Left colon (tissue), 2 donors: ENCODE results near the gene PDE5A. TPM values are rescaled to one million over a fixed set of nuclear protein-coding genes. Genes with fewer than 3 reads are reported as not detected.

Source experiments
- ATAC-seq: fragments of 200-7000 bp; cut with Tn5 transposase; one replicate; pipeline ENCODE4 v1.9.1; 2020; ENCODE audit warnings: mild to moderate bottlenecking, moderate library complexity
- DNase-seq, 2 donors: peaks; one replicate each; pipeline ENCODE4 v3.0.0-alpha.2; 2020
- intact Hi-C, 2 donors: fragments of 100-400 bp; cut with DNase I in 1 of 2; cut with micrococcal nuclease in 1 of 2; formaldehyde crosslinking; loops; one replicate each; pipeline versions ENCODE4 v1.11.2 to v1.14.0; 2022; cut with DNase I, micrococcal nuclease
- total RNA-seq, 2 donors: library from RNA; stranded (reverse); fragmentation: NEBNext Ultra II Directional; extraction: Animal tissue kit (Norgen Biotek cat#: 25700); gene quantifications; one replicate each; pipeline ENCODE4 v1.2.1, GENCODE V29; 2021
- donor health status: DM: no; HTN: no; CAD: no.
- donor health status: DM: yes; HTN: yes; CAD: no.

PDE5A gene
- total RNA-seq, 2 donors from 2014 or later = 30.7 to 53.6 TPM

DNA sequence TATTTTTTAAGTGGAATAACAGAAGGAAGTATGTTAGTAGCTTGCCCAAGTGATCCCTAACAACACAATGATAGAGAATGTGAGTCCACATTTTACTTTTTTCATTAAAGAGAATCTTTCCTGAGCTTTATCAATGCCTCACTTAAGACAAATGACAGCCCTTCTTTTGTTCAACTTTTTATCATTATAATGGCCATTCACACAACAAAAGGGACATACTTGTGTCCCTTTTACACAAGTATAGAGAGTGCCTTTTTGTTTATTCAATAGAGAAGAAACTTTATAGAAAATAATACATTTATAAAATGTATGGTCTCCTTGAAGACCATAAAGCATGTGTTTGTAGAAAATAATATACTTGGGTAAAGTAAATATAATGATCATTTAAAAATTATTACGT lies 96.3 kb downstream of the PDE5A start:
- intact Hi-C loops = no loop called here
- no peak for DNase-seq
- no peak for ATAC-seq

DNA sequence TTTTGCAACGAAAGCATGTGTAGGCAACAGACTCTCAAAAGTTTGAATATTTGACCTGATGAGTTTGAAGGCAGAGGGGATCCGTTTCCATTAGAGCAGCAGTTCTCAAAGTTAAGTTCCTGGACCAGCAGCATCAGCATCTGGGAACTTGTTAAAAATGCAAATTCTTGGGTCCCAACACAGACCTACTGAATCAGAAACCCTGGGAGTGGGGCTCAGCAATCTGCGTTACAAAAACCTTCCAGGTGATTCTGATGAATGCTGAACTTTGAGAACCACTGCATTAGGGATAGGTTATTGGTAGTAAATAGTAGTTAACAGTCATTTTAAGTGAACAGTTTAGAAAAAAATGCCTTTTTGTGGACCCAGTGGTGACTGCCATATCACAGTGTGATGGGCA lies 98.8 kb downstream of the PDE5A start:
- DNase-seq (no peak), ATAC-seq (no peak)
- intact Hi-C loops = no loop called here

DNA sequence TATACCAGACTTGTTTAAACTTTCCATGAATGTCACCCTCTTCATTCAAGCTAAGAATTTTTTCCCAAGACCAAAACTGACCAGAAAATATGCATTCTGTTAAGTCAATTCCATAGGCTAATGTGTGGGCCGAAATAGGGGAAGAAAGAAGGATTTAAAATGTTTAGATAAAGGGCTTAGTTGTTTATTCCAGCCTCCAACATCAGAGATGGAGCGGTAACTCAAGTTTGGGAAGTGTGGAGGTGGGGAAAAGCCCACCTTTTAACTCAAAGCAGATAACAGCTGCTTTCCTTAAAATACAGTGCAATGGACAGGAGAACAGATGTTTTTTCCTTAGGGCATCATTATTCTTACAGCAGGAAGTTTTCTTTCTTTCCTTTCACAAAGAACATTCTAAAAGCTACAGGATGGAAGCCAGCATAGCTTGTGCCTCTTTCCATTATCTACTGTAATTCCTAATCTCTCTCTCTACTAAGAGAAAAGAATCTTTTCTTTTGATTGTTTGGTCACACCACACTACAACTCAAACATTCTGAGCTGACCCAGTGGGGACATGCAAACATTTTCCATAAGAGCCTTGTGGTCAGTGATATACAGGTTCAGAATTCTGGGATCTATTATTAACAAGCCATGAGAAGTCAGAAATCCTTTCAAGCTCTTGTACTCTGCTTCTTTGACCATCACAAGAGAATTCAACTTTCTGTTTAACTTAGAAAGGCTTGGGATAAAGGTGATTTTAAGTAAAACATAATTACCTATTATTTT lies 101.6 kb downstream of the PDE5A start:
- ATAC-seq (no peak), DNase-seq (no peak)
- intact Hi-C loops = no loop called here

DNA sequence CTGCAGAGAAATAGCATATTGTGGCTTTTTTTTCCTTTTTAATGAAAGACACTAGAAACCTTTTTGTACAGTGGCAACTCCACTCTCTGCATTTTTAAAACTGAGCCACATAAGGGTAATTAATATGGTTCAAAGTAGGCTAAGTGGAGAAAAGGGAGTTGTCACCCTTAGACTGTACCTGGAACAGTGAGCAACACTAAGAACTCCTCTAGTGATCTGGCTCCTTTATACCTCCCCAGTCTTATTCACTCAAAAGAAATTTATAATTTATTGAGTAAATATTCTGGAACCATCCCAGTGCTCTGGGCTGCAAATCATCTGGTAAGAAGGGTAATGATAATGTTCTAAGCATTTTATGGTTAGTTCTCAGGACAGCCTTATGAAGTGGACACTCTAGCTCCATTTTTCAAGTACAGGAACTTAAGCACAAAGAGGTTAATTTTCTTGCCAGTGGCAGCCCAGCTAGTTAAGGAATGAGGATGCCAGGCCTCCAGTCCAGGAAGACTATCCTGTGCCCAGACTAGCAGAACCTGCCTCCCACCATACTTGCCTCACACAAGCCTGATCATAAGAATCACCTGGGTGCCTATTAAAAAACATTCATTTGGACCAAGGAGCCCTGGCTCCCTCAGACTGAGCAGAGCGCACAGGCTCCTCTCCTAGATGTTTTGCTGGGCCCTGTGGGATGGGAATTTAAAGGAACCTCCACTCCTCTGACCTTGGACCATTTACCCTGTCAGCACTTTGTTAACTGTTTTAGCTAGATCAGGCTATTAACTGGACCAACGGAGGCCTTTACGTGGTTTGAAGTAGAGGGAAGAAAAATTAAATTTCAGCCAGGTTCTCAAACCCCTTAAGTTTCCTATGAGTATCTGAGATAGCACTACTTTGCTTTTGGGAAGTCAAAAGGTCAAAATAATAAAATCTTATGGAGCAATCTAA lies 102.6 kb downstream of the PDE5A start:
- ATAC-seq = no peak
- intact Hi-C loops = no loop called here
- no peak for DNase-seq

DNA sequence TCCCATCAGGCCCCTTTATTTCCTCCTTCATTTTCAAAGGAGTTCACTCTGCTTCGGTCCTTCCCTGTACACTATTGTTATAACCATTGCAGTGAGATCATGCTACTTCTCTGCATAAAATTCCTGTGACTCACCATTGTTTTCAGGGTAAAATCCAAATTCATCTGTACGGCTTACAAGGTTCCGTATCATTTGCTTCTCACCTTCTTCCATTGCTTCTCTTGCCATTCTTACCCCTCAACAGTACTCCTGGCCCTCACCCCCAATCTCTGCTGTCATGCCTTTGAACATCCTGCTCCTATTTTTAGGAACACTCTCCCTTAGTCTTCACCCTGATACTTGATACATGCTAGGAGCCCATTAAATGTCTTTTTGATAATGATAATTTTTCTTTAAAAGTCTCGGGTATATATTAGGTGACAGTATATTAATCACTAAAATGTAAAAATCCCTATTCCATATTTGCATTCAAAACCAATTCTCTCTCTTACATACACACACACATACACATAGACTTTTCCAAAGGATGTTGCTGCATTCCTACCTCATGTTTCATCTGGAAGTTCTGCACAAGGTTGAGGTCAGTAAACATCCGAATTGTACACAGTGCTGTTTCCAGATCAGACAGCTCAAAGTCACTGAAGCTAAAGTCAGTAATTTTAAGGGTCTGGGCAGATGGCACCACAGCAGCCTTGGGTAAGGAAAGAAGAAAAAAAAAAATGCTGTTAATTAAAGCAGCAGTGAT lies 103.4 kb downstream of the PDE5A start:
- DNase-seq (no peak), ATAC-seq (no peak)
- intact Hi-C loops = no loop called here

DNA sequence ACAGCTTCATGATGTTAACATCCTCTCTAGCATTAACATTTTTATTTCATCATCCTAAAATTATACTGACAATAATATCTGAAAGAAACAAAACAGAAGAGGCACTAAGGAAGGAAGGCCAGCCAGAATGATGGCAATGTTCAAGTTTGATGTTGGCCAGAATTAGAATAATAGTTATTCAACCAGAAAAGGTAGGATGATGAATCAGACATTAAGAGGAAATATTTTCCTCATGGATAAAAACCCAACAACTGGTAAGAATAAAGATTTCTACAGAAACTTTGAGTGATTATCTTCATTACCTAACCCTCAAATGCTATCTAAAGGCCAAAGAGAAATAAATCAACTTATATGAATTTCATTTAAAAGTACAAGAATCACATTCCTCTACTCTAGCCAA lies 105.2 kb downstream of the PDE5A start:
- ATAC-seq (no peak), DNase-seq (no peak)
- intact Hi-C loops = no loop called here

DNA sequence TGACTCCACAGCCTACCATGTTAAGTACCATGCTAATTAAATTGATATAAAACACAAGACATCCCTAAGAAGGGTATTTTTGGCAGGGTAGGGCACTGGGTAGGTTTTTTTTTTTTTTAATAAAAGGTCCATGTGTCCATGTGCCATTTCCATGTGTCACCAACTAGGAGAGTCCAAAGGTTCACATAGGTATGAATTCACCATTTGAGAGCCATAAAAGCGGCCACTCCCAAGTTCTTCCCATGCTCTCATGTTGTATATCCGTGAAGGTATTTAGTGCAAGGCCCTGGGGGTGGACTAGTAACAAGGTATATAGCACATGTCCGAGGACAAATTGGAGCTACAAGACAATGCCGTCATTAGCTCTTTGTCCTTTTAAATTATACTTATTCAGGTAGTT lies 107.3 kb downstream of the PDE5A start:
- DNase-seq (peak; percentile 44 to 59), ATAC-seq (peak; percentile 99)
- intact Hi-C loops = no loop called here

DNA sequence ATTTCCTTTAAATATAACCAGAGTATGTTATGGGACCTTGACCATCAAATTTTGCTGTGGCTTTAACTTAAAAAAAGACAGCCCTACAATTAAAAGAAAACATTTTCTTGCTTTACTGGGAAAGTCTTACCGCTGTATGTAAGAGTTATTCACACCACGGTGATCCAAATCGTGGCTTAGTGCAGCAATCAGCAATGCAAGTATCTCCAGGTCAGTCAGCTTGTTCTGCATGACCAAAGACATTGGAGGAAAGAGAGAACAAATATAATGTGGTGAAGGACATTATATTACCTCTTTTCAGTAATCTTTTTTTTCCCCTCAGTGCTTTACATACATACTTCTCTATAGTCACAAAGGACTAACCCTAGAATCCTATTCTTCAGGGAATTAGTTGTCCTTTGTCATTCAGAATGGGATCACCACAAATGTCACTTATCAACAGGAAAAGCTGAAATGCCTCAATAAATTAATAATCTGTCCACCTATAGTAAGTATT lies 109.6 kb downstream of the PDE5A start:
- no peak for ATAC-seq
- intact Hi-C loops = no loop called here
- DNase-seq = no peak

DNA sequence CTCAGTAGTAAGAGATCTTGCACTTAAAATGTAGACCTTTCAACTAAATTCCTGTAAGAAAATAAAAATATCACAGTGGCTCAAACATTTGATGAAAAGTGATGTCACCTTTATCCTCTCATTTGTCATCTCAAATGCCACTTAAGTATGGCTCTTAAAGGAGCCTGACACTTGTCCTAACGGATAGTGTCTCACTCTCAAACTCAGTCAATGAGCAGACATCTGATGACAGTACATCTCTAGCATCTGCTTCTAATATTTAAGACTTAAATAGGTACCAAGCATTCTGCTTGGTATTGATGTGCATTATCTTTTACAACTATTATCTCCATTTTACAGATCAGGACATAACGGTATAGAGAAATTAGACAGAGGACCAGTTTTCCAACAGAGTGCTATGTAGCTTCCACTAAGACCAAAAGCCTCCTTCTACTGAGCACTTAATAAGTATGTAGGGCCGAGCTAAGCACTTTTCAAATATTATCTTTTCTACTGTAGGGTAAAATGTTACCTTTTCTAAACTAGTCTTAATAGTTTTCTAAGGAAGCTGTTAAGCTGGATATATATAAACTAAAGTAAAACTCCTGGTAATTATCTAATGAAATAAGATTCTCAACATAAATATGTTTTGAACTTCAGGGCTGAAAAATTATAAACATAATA lies 110.2 kb downstream of the PDE5A start:
- DNase-seq (no peak), ATAC-seq (no peak)
- intact Hi-C loops = no loop called here

DNA sequence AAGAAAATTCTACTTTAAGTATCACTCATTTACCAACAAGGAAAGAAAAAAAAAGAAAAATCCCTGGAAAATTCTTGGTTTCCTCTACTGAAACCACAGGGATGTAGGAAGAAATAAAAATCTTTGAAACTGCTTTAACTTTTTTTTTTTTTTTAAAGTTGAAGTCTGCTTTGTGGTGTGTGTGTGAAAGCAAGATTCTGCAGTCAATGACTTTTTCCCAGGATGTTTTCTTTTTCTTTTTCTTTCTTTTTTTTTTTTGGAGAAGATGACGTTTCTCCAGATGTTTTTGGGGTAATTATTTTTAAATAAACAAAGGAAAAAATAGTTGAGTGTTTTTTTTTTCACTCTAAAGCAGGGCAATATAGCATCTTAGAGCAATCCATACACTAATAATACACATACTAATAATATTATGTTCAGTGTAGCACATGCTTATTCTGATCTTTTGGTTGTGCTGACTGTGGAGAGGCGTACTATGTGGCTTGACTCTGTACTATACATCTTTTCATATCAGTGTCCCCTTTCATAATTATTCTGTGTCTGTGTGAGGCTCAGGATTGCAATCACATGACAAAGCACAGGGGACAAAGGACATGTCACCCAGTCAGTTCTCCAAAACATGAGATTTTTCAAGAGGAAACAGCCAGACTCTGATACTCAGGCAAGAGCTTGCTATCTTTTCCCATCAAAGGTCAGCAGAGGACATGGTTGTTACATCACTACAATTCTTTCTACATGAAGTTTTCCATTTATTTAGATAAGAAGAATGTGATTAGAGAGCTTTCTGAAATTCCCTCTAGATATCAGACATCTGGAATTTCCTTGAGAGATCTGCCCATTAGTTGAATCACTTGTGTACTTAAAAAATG lies 111.0 kb downstream of the PDE5A start:
- no peak for ATAC-seq

DNA sequence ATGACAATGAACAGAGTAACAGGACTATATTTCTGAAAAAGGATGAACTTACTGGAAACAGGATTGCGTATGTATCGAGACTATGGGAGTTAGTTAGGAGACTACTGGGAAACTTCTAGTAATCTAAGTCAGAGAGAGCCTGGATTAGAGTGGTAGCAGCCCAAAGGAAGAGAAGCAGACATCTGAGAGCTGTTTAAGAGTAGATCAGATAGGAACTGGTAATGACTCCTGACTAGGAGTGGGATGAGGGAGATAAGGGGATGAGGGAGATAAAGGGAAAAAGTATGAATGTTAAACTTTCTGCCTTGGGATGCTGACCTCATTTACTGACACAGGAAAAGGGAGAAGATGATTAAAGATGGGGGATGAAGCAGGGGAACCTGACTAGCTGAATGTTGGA lies 116.2 kb downstream of the PDE5A start:
- intact Hi-C loops = no loop called here
- DNase-seq = no peak
- ATAC-seq = no peak

More for the DNA sequence above, 111.0 kb downstream of the PDE5A start:
- no peak for DNase-seq
- intact Hi-C loops = no loop called here

DNA sequence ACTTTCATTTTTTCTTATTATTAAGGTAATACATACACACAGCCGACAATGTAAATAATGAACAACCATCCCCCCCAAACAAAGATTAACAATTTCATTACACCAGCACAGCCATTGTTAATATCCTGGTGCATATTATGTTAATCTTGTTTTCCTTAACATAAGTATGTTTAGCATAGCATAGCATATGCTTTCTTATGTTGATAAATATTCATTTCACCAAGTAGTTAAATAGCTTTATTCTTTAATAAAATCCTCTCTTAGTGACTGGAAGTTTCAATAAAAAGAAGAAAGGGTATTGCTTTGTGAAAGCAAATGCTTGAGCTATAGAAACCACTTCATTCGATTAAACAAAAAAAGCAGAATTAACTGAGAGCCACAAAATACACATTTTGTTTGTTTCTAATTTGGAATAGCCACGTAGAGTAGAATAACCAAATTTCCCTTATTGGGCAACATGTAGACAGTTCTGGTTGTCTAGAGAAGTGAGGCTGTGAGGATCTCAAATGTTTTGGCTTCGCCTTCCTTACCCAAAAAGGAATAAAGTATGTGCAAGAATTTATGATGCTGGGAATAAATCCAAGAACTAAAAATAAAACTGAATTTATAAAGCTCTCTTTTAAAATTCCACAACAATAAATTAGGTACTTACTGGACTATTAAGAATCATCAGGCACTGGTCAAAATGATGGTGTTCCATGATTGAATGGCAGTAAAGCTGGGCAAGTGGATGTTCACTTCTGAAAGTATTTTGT lies 118.0 kb downstream of the PDE5A start:
- intact Hi-C loops = no loop called here
- ATAC-seq = no peak

DNA sequence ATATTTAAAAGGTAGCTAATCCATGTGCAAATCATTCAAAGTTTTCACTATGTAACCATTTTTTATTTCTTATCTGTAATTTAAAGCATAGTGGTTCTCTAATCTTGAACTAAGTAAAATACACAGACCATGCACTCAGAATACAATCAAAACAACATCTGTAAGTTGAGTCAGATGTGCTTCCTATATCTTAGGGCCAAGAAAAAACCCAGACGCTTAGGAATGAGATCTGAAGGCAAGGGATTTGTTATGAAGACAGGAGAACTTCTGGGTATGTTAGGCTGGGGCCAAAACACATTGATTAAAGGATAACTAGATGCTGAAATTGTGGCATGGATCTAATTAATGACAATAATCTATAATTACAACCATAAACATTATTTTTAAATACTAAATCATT lies 120.3 kb downstream of the PDE5A start:
- DNase-seq (no peak), ATAC-seq (no peak)
- intact Hi-C loops = no loop called here

More for the DNA sequence above, 118.0 kb downstream of the PDE5A start:
- DNase-seq = no peak

DNA sequence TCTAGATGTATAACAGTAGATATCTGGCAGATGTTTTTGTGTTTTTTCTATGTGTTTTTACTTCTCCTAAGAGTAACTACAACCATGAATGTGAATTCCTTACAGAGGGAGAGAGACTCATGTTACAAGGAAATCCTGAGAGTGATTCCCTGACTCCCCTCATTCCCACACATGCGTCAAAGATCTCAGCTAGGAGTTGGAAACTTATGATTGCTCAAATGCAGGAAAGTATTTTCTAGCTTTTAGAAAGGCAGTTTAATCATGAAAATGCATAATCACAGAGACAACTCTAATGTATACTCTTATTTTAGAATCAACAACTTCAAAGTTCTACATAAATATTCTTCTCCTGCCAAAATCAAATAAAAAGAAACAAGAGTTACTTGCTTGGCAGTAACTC lies 121.8 kb downstream of the PDE5A start:
- no peak for ATAC-seq
- DNase-seq = no peak
- intact Hi-C loops = no loop called here

DNA sequence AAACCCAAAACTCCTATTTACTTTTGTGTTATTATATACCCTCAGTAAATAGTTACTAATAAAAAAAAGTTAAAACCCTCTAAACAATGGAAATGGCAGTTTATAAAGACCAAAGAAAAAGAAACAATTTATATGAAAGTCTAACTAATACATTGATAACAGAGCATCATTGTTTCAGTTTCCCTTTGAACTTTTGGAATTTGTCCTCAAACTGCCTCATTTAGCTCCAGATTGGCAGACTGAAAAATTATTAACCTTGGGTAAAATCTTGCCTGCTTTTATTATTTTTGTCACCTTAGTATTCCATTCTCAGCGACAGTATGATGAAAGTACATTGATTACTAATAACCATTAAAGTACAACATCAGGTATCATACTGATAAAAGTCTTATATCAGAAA lies 124.0 kb downstream of the PDE5A start:
- ATAC-seq = no peak
- intact Hi-C loops = no loop called here

DNA sequence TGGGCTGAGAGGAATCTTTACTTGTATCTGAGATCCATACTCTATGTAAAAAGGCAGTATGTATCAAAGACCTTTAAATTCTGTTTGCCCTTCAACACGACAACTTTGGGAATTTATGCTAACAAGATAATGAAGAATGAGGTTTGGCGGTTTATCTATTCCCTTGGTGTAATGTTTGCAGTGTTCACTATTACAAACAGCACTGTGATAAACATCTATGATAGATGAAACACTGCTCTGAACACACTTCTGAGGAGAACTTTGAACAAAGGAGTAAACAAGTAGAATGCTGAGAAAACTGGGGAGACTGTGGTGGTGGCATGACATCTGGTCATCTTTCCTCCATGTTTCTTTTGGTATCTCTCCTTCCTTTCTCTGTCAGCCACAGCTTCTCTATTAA lies 126.9 kb downstream of the PDE5A start:
- intact Hi-C loops = no loop called here
- ATAC-seq (no peak), DNase-seq (no peak)

More for the DNA sequence above, 124.0 kb downstream of the PDE5A start:
- no peak for DNase-seq

DNA sequence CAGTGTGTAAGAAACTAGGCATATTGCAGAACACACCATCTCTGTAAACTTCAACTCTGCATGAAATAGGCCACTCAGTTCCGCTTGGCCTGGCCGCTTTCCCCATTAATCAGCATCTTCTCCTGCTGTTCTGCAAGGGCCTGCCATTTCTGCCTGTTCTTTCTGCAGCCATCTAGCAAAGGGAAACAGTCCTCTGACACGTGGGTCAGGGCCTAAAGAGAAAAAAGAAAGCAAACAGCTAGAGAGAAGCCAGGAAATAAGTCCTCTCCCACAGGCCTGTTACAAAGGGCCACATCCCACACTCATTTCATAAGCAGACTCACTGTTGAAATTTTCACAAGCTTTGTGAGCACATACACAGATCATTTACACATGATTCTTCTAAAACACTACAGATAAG lies 130.1 kb downstream of the PDE5A start:
- intact Hi-C loops = no loop called here
- ATAC-seq (no peak), DNase-seq (no peak)
